Measurements from ENCODE around the gene PRKCE. TPM values are rescaled to one million over a fixed set of nuclear protein-coding genes. Genes with fewer than 3 reads are reported as not detected.

Gene PRKCE
- total RNA-seq, 1 experiment from 2014 or later, result 4.4 TPM

DNA sequence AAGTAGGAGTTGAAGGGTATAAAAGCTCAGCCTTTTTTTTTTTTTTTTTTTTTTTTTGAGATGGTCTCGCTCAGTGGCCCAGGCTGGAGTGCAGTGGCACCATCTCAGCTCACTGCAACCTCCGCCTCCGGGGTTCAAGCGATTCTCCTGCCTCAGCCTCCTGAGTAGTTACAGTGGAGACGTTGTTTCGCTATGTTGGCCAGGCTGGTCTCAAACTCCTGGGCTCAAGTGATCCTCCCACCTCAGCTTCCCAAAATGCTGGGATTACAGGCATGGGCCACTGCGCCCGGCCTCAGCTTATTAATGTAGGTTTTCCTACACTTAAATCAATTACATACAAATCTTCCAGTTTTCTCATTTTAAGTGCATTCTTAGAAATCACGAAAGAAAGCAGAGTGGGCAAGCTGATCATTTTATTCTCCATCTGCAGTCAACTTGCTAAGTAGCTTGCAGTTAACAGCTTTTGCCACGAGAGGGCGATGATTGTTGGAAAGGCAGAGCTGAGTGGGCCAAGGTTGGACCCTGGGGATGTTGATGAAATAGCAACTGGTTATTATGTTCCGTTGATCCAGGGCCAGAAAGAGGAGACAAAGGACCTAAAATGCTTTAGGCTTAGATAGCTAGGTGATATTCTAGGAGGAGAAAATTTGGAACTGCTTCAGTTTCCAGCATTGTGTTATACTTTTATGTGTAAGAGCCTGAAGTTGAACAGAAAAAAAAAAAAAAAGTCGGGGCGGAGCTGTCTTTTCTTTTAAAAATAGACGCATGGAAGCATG, 411.4 kb downstream of the PRKCE start:
- H3K36me3 Mint-ChIP-seq (ENCODE audit: insufficient read depth, unreplicated experiment), result no peaks in the 10 kb centered on the region
- ChIA-PET CTCF (interaction anchor here (0.6 to 2.5 kb wide), 24 partner anchors 10 to 1079 kb away, joined by 3 to 29 read pairs (median 4); partner anchors contain the start of gene EPAS1), POLR2A (interaction anchor here (0.6 to 1.0 kb wide), 2 partner anchors 52 to 235 kb away, joined by 3 to 6 read pairs; partner anchors contain the start of gene EPAS1)
- Histone ChIP-seq H3K27me3 (replicated peaks; ENCODE audit: control insufficient read depth, insufficient read depth, low read length) (no peaks in the 10 kb centered on the region), H3K4me1 (peaks cover 21% of the 10 kb centered on the region), H3K36me3 (ENCODE audit: control insufficient read depth, insufficient read depth, low read length) (no peaks in the 10 kb centered on the region), H3K4me3 (ENCODE audit: low read depth, low read length) (no peak overlapping the region), H3K9me3 (no peaks in the 10 kb centered on the region)
- no peaks in the 10 kb centered on the region for H3K27me3 Mint-ChIP-seq (ENCODE audit: insufficient read depth, unreplicated experiment)
- H3K9me3 Mint-ChIP-seq (ENCODE audit: unreplicated experiment), result no peaks in the 10 kb centered on the region
- H3K27ac Mint-ChIP-seq (ENCODE audit: unreplicated experiment), result no peak overlapping the region
- no peak overlapping the region for H3K4me3 Mint-ChIP-seq (ENCODE audit: unreplicated experiment)
- intact Hi-C loops (cut with micrococcal nuclease; ENCODE audit: unreplicated experiment), result loop anchor here (1.0 to 5.0 kb wide), 9 partner anchors 51 to 398 kb away; no protein-coding TSS in a partner anchor
- DNase-seq, result peak; percentile 75 to 86
- peaks cover 37% of the 10 kb centered on the region for H3K4me1 Mint-ChIP-seq (ENCODE audit: low read depth, unreplicated experiment)
- TF ChIP-seq, protein P1, sequence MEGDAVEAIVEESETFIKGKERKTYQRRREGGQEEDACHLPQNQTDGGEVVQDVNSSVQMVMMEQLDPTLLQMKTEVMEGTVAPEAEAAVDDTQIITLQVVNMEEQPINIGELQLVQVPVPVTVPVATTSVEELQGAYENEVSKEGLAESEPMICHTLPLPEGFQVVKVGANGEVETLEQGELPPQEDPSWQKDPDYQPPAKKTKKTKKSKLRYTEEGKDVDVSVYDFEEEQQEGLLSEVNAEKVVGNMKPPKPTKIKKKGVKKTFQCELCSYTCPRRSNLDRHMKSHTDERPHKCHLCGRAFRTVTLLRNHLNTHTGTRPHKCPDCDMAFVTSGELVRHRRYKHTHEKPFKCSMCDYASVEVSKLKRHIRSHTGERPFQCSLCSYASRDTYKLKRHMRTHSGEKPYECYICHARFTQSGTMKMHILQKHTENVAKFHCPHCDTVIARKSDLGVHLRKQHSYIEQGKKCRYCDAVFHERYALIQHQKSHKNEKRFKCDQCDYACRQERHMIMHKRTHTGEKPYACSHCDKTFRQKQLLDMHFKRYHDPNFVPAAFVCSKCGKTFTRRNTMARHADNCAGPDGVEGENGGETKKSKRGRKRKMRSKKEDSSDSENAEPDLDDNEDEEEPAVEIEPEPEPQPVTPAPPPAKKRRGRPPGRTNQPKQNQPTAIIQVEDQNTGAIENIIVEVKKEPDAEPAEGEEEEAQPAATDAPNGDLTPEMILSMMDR (IDR thresholded peaks at IDR 0.05; ENCODE audit: insufficient read depth in 1 of 2, low read depth in 1 of 2, low read length in 1 of 2, severe bottlenecking in 1 of 2, unreplicated experiment in 1 of 2), result peak; percentile 84 to 91
- BruUV-seq (replicated peaks), result no TSS peak

DNA sequence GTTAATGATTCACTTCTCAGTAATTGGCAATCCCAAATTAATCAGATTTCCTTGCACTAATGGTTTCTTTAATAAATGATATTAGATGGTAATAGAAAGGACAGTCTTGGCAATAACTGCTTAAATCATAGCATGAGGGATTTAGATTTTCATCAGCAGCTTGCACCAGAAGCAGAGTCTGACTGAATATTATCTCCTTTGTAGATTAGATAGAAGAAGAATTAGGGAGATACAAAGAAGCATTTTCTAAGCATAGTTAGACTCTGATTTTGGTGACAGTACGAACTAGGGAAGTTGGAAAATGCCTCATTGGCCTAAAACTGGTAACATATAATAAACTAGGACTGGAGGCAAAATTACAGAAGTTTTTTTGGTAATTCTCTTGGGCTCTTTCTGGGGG, 412.9 kb downstream of the PRKCE start:
- CTCF ChIA-PET, result no interaction called here
- TF ChIP-seq, protein P1 (IDR thresholded peaks at IDR 0.05; ENCODE audit: insufficient read depth in 1 of 2, low read depth in 1 of 2, low read length in 1 of 2, severe bottlenecking in 1 of 2, unreplicated experiment in 1 of 2), result no peak
- Mint-ChIP-seq H3K27ac (ENCODE audit: unreplicated experiment) (no peak overlapping the region), H3K4me3 (ENCODE audit: unreplicated experiment) (no peak overlapping the region), H3K27me3 (ENCODE audit: insufficient read depth, unreplicated experiment) (no peaks in the 10 kb centered on the region), H3K9me3 (ENCODE audit: unreplicated experiment) (no peaks in the 10 kb centered on the region), H3K4me1 (ENCODE audit: low read depth, unreplicated experiment) (peaks cover 47% of the 10 kb centered on the region), H3K36me3 (ENCODE audit: insufficient read depth, unreplicated experiment) (no peaks in the 10 kb centered on the region)
- BruUV-seq (replicated peaks), result no TSS peak
- peaks cover 28% of the 10 kb centered on the region for H3K4me1 ChIP-seq
- H3K27me3 ChIP-seq (replicated peaks; ENCODE audit: control insufficient read depth, insufficient read depth, low read length), result no peaks in the 10 kb centered on the region
- H3K9me3 ChIP-seq, result no peaks in the 10 kb centered on the region
- no peaks in the 10 kb centered on the region for H3K36me3 ChIP-seq (ENCODE audit: control insufficient read depth, insufficient read depth, low read length)
- no peak for DNase-seq
- intact Hi-C loops (cut with micrococcal nuclease; ENCODE audit: unreplicated experiment), result loop anchor here (5.0 kb wide), 2 partner anchors 52 to 163 kb away; no protein-coding TSS in a partner anchor
- H3K4me3 ChIP-seq (ENCODE audit: low read depth, low read length), result no peak overlapping the region
- POLR2A ChIA-PET, result no interaction called here

DNA sequence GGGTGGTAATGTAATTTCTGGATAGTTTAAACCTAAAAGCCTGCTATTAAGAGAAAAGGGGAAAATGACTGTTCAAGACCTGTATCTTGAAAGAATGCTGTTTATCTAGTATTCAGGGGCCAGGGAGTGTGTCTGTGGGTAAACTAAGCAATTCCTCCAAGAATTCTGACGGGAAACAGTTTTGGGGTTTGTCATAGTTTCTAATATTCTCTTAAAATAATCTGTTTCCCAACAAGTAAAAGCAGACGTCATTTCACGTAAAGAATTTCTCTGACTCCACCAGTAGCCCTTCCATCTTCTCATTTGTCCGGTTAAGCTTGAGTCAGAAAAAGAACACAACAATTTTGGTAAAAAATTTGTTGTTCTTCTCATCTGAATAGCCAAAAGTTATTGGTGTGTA, 413.7 kb downstream of the PRKCE start:
- POLR2A ChIA-PET, result no interaction called here
- TF ChIP-seq, protein P1 (IDR thresholded peaks at IDR 0.05; ENCODE audit: insufficient read depth in 1 of 2, low read depth in 1 of 2, low read length in 1 of 2, severe bottlenecking in 1 of 2, unreplicated experiment in 1 of 2), result no peak
- intact Hi-C loops (cut with micrococcal nuclease; ENCODE audit: unreplicated experiment), result no loop called here
- Histone ChIP-seq H3K4me3 (ENCODE audit: low read depth, low read length) (no peak overlapping the region), H3K4me1 (peaks cover 28% of the 10 kb centered on the region), H3K9me3 (no peaks in the 10 kb centered on the region), H3K27me3 (replicated peaks; ENCODE audit: control insufficient read depth, insufficient read depth, low read length) (no peaks in the 10 kb centered on the region), H3K36me3 (ENCODE audit: control insufficient read depth, insufficient read depth, low read length) (no peaks in the 10 kb centered on the region)
- peaks cover 47% of the 10 kb centered on the region for H3K4me1 Mint-ChIP-seq (ENCODE audit: low read depth, unreplicated experiment)
- BruUV-seq (replicated peaks), result no TSS peak
- CTCF ChIA-PET, result interaction anchor here (0.6 to 0.9 kb wide), 2 partner anchors 35 to 73 kb away, joined by 3 read pairs; no protein-coding TSS in a partner anchor
- H3K4me3 Mint-ChIP-seq (ENCODE audit: unreplicated experiment), result no peak overlapping the region
- no peak for DNase-seq
- H3K27me3 Mint-ChIP-seq (ENCODE audit: insufficient read depth, unreplicated experiment), result no peaks in the 10 kb centered on the region
- H3K9me3 Mint-ChIP-seq (ENCODE audit: unreplicated experiment), result no peaks in the 10 kb centered on the region
- H3K36me3 Mint-ChIP-seq (ENCODE audit: insufficient read depth, unreplicated experiment), result no peaks in the 10 kb centered on the region
- no peak overlapping the region for H3K27ac Mint-ChIP-seq (ENCODE audit: unreplicated experiment)

Measured in Caco-2 (cell line).